CD4-positive, alpha-beta T cell treated with Interleukin-6 at 100 ng/mL for 8 hours (primary cell): ENCODE measurements around the gene WIPF1.
A peak's percentile ranks its signal among the peaks of the same experiment; 100 is the strongest.

Source experiments
- DNase-seq: peaks from one replicate; pipeline ENCODE4 v3.0.0-alpha.2; 2020; ENCODE audit warnings: mixed read lengths, low spot score

WIPF1 gene

GRCh38 chr2:174595116-174595809 lies 2.3 kb downstream of the WIPF1 start:
- no peak for DNase-seq

- no peak for DNase-seq
Observed at GRCh38 chr2:174594456-174594855, 3.1 kb downstream of the WIPF1 start.

- peak; percentile 86 for DNase-seq
Observed at GRCh38 chr2:174593574-174594203, 3.9 kb downstream of the WIPF1 start.

- DNase-seq: no peak
Observed at GRCh38 chr2:174593041-174593440, 4.6 kb downstream of the WIPF1 start.

- no peak for DNase-seq
Observed at GRCh38 chr2:174591740-174592139, 5.9 kb downstream of the WIPF1 start.

- DNase-seq: no peak
Observed at GRCh38 chr2:174590928-174591648, 6.5 kb downstream of the WIPF1 start.

- DNase-seq: no peak
Observed at GRCh38 chr2:174590346-174590745, 7.3 kb downstream of the WIPF1 start.

GRCh38 chr2:174589334-174589733 lies 8.3 kb downstream of the WIPF1 start:
- no peak for DNase-seq

GRCh38 chr2:174588463-174588862 lies 9.1 kb downstream of the WIPF1 start:
- DNase-seq: no peak

GRCh38 chr2:174587579-174587978 lies 10.0 kb downstream of the WIPF1 start:
- DNase-seq: no peak

GRCh38 chr2:174586418-174587295 lies 10.9 kb downstream of the WIPF1 start:
- DNase-seq: no peak

- no peak for DNase-seq
Observed at GRCh38 chr2:174585657-174586252, 11.8 kb downstream of the WIPF1 start.

- no peak for DNase-seq
Observed at GRCh38 chr2:174585146-174585545, 12.5 kb downstream of the WIPF1 start.

- no peak for DNase-seq
Observed at GRCh38 chr2:174581491-174581890, 16.1 kb downstream of the WIPF1 start.

GRCh38 chr2:174580951-174581350 lies 16.7 kb downstream of the WIPF1 start:
- no peak for DNase-seq

- peak; percentile 60 for DNase-seq
Observed at GRCh38 chr2:174577967-174578589, 19.5 kb downstream of the WIPF1 start.

GRCh38 chr2:174575124-174575776 lies 22.4 kb downstream of the WIPF1 start:
- DNase-seq: no peak

GRCh38 chr2:174574657-174575056 lies 22.9 kb downstream of the WIPF1 start:
- DNase-seq: no peak

GRCh38 chr2:174573621-174574081 lies 24.0 kb downstream of the WIPF1 start:
- peak; percentile 41 for DNase-seq

GRCh38 chr2:174572556-174572955 lies 25.0 kb downstream of the WIPF1 start:
- no peak for DNase-seq
